Epithelial cell of proximal tubule (primary cell): Measurements from ENCODE around the gene SCAPER. TPM values are rescaled to one million over a fixed set of nuclear protein-coding genes. Genes with fewer than 3 reads are reported as not detected.
A peak's percentile ranks its signal among the peaks of the same experiment; 100 is the strongest.
"Not testable (repeated sequence)": the region's sequence is repeated elsewhere in the genome, so short reads cannot be mapped to it uniquely, and the experiment has no call there.

Source experiments
- DNase-seq: peaks from one replicate; pipeline ENCODE4 v3.0.0-alpha.2; 2011; ENCODE audit warnings: low read depth
- H3K4me3 ChIP-seq: 2 replicates; pipeline ENCODE4 v1.5.1; 2011; ENCODE audit warnings: low read depth, mild to moderate bottlenecking, low read length
- total RNA-seq: library from RNA; depleted of rRNA; stranded (reverse); fragments of >200 nt; gene quantifications from 2 replicates; pipeline ENCODE4 v1.2.3, GENCODE V29; 2015
- TF ChIP-seq, protein P1 (sequence below): conservative IDR thresholded peaks from 2 replicates; pipeline ENCODE4 v1.5.1; 2012; ENCODE audit warnings: low read depth, mild to moderate bottlenecking, low read length

SCAPER gene
- total RNA-seq, 1 donor from 2014 or later: 13.3 TPM

DNA sequence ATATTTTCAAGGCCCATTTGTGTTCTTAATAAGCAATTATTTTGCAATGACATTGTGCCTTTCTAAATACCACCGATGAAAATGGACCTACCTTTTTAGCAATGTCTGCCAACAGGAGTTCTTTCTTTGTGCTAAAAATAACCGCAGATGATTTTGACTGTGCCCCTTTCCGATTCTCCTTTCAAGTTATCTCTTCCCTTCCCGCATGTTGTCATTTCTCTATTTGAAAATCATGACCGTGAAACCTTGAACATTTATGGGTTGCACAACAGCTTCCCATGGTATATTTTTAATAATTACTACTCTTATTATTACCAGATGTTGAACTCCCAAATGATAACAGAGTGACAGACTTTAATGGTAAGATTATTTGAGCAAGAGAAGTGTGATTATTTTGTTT, 583.5 kb downstream of the SCAPER start:
- TF ChIP-seq, protein P1, sequence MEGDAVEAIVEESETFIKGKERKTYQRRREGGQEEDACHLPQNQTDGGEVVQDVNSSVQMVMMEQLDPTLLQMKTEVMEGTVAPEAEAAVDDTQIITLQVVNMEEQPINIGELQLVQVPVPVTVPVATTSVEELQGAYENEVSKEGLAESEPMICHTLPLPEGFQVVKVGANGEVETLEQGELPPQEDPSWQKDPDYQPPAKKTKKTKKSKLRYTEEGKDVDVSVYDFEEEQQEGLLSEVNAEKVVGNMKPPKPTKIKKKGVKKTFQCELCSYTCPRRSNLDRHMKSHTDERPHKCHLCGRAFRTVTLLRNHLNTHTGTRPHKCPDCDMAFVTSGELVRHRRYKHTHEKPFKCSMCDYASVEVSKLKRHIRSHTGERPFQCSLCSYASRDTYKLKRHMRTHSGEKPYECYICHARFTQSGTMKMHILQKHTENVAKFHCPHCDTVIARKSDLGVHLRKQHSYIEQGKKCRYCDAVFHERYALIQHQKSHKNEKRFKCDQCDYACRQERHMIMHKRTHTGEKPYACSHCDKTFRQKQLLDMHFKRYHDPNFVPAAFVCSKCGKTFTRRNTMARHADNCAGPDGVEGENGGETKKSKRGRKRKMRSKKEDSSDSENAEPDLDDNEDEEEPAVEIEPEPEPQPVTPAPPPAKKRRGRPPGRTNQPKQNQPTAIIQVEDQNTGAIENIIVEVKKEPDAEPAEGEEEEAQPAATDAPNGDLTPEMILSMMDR: no peak
- no peak for DNase-seq
- no peak overlapping the region for H3K4me3 ChIP-seq

DNA sequence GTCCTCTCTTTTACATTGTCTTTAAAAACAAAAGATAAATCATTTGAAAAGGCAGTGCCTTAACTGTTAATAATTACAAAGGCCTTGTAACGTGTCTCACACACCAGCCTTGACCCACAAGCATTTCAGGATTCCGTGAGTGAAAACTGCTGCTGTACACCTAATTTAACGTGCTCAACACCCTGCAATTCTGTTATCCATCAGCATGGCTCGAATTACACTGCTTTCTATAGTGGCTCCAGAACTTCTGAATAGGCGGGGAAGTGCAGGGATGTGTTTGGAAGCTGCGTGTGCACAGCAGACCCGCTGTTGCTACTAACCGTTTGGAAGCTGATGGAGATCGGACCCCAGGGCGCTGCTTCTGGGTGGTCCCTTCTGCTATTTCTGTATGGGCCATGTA, 584.0 kb downstream of the SCAPER start:
- H3K4me3 ChIP-seq: no peak overlapping the region
- no peak for DNase-seq
- TF ChIP-seq, protein P1: no peak

DNA sequence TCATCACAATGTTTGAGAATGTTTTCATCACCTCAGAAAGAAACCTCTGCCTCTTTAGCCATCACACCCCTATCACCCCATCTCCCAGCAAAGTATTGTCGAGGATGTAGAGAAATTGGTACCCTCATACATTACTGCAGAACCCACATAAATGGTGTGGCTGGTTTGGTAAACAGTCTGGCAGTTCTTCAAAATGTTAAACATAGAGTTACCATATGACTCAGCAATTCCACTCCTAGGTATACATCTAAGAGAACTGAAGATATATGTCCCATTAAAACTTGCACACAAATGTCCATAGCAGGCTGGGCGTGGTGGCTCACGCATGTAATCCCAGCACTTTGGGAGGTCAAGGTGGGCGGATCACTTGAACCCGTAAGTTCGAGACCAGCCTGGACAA, 585.1 kb downstream of the SCAPER start:
- no peak overlapping the region for H3K4me3 ChIP-seq
- DNase-seq: no peak

DNA sequence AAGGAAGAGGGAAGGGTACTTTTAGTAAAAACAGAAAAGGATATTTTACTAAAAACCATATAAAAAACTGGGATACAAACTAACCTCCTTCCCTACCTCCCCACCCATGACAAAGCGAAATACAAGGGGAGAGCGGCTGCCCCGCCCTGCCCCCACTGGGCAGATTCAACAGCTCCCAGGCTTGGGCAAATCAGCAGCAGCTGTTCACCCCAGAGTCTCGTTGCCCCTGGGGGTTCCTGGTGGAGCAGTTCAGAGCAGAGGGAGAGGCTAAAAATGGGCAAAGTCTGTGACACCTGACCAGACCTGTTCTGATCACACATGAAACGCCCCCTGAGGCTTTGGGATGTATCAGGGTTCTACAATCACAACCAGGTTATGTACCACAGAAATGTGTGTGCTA, 591.4 kb downstream of the SCAPER start:
- TF ChIP-seq, protein P1: no peak
- no peak for DNase-seq
- no peak overlapping the region for H3K4me3 ChIP-seq

More for the DNA sequence above, 585.1 kb downstream of the SCAPER start:
- TF ChIP-seq, protein P1: no peak

DNA sequence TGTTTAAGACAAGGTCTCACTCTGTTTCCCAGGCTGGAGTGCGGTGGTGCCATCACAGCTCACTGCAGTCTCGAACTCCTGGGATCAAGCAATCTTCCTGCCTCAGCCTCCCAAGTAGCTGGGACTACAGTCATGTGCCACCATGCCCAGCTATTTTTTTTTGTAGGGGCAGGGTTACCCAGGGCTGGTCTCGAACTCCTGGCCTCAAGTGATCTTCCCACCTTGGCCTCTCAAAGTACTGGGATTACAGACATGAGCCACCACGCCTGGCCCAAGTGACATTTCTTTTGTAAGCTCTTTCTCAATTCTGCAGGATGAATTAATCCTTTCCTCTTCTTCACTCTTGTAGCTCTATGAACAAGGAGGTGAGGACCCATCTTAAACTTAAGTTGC, 592.0 kb downstream of the SCAPER start:
- not testable (repeated sequence) for H3K4me3 ChIP-seq, DNase-seq

DNA sequence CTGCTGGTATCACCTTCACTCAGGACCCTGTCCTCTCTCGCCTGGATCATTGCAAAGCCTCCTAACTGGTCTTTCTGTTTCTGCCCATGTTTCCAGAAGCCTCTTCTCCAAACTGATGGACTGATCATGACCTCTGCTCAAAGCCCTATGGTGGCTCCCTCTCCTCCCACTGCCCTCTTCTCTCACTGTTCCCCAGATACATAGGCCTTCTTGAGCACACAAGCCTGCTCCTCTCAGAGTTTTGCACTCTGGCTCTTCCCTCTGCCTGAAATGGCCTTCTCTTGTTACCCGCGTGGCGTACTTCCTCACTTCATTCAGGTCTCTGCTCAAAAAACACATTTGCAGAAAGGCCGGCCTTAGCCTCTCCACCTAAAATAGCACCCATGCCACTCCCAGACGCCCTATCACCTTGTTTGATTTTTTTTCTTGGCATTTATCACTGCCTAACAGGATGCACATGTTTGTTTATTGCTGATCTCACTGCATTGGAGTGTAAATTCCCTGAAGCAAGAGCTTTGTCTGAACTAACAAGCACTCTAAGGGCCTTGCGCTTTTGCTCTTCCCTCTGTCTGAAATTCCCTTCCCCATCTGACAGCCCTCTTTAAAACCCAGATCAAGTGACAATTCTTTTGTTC, 592.5 kb downstream of the SCAPER start:
- TF ChIP-seq, protein P1: no peak
- no peak overlapping the region for H3K4me3 ChIP-seq
- DNase-seq: no peak

DNA sequence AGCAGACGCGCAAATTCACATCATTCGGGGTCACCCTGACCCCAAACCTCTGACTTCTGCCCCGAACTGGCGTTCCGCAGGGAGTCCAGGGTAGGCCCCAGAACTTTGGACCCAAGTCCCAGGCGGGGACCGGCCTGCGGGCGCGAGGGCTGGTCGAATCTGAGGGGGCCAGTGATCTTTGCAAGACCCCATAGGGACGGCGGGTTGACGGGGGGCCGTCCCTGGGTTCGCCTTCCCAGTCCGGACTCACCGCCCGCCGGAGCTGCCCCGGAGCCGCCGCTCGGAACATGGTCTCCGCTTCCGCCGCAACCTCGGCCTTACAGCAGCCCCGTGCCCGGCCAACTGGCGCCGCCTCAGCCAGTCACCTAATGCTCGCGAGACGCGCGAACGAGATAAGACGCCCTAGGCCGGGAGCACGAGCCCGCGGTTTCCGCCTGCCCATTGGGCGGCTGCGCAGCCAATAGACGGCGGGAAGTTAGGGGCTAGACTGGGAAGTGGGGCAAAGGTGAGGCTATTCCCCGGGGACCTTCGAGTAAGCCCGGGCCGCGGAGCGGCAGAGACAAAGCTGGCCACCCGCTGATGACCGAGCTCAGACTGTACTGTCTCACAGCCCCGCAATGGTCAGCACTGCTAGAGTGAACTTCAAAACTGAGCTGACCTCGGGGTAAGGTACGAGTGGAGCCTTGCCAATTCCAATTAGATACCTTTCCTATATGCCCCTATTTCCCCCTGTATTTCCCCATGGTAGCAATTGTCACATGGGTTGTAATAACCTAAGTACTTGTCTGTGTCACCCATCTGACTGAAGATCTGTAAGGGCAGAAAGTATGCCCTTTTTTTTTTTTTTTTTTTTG, 593.8 kb downstream of the SCAPER start, which contains the start of gene ETFA:
TSS of gene ETFA (minus strand) at position 370 of the 854 bp plus-strand sequence. CDS start at position 289, 81 bp downstream.
- TF ChIP-seq, protein P1: no peak
- DNase-seq: peak; percentile 44
- H3K4me3 ChIP-seq: peak within 1 kb of the TSS; percentile 69
